PC-3 (cell line): Measurements from ENCODE around the gene FAM107B. TPM values are rescaled to one million over a fixed set of nuclear protein-coding genes. Genes with fewer than 3 reads are reported as not detected.

Experiments used
- ATAC-seq: fragments of 200-7000 bp; cut with Tn5 transposase; 2 replicates; pipeline ENCODE4 v1.9.1; 2020; ENCODE audit warnings: mild to moderate bottlenecking, moderate library complexity
- BruUV-seq: library from RNA; stranded (reverse); fragments of 400-500 nt; replicated peaks from 2 replicates; lab custom pipeline; 2021; lab: Mats Ljungman, UMichigan
- CTCF ChIA-PET: fragments of 300-600 bp; sonication (Branson Sonifier 250); formaldehyde crosslinking; loops from one replicate; lab custom pipeline; 2022; ENCODE audit warnings: antibody characterized with exemption; lab: Charles Lee
- POLR2A ChIA-PET: fragments of 300-600 bp; sonication (Branson Sonifier 250); formaldehyde crosslinking; loops from one replicate; lab custom pipeline; 2022; ENCODE audit warnings: antibody characterized with exemption; ENCODE audit not compliant: unreplicated experiment; lab: Charles Lee
- DNase-seq: peaks from one replicate; pipeline ENCODE4 v3.0.0-alpha.2; 2015
- H2AFZ ChIP-seq: fragments of 300-600 bp; sonication (generic); 2 replicates; pipeline ENCODE4 v1.6.0; 2016; ENCODE audit warnings: antibody characterized with exemption, low read length
- H3F3A ChIP-seq: fragments of 300-600 bp; sonication (generic); one replicate; pipeline ENCODE4 v1.6.0; 2017; ENCODE audit warnings: antibody characterized with exemption, low read length, control low read depth, mild to moderate bottlenecking; ENCODE audit not compliant: unreplicated experiment
- H3K27ac ChIP-seq: fragments of 300-600 bp; sonication (generic); 2 replicates; pipeline ENCODE4 v1.5.1; 2016; ENCODE audit warnings: mild to moderate bottlenecking, low read length
- H3K27me3 ChIP-seq: fragments of 300-600 bp; sonication (generic); 2 replicates; pipeline ENCODE4 v1.6.1; 2016; ENCODE audit warnings: low read length, mixed read lengths
- H3K36me3 ChIP-seq: fragments of 300-600 bp; sonication (generic); 2 replicates; pipeline ENCODE4 v1.6.1; 2016; ENCODE audit warnings: low read depth, mixed run types, low read length, mixed read lengths
- H3K4me1 ChIP-seq: fragments of 300-600 bp; sonication (generic); 2 replicates; pipeline ENCODE4 v1.5.1; 2016; ENCODE audit warnings: low read length; ENCODE audit not compliant: insufficient read depth
- H3K4me2 ChIP-seq: fragments of 300-600 bp; sonication (generic); 2 replicates; pipeline ENCODE4 v1.6.0; 2016; ENCODE audit warnings: low read length
- H3K4me3 ChIP-seq: fragments of 300-600 bp; sonication (generic); 2 replicates; pipeline ENCODE4 v1.5.1; 2016; ENCODE audit warnings: mild to moderate bottlenecking, low read length, mixed read lengths
- H3K79me2 ChIP-seq: fragments of 300-600 bp; sonication (generic); 2 replicates; pipeline ENCODE4 v1.6.1; 2017; ENCODE audit warnings: low read length, mixed read lengths
- H3K9ac ChIP-seq: fragments of 300-600 bp; sonication (generic); 2 replicates; pipeline ENCODE4 v1.6.0; 2016; ENCODE audit warnings: mild to moderate bottlenecking, low read length
- H3K9me2 ChIP-seq: fragments of 300-600 bp; sonication (generic); replicated peaks from 2 replicates; pipeline ENCODE4 v1.6.1; 2016; ENCODE audit warnings: mixed run types, low read length, mixed read lengths
- H3K9me3 ChIP-seq: fragments of 300-600 bp; sonication (generic); 2 replicates; pipeline ENCODE4 v1.6.1; 2016; ENCODE audit warnings: low read length, mixed read lengths
- H4K20me1 ChIP-seq: fragments of 300-600 bp; sonication (generic); 2 replicates; pipeline ENCODE4 v1.6.1; 2016; ENCODE audit warnings: low read length, mixed read lengths
- CTCF ChIP-seq: fragments of 300-600 bp; sonication (generic); conservative IDR thresholded peaks from 2 replicates; pipeline ENCODE4 v1.5.1; 2017; ENCODE audit warnings: antibody characterized with exemption, low read depth, mild to moderate bottlenecking, low read length
- EZH2 ChIP-seq: fragments of 300-600 bp; sonication (generic); IDR thresholded peaks from one replicate; pipeline ENCODE4 v1.6.1; 2017; ENCODE audit warnings: antibody characterized with exemption, mild to moderate bottlenecking, low read length; ENCODE audit not compliant: unreplicated experiment
- EZH2phosphoT487 ChIP-seq: fragments of 300-600 bp; sonication (generic); IDR thresholded peaks from 2 replicates; pipeline ENCODE4 v1.6.1; 2018; ENCODE audit warnings: mild to moderate bottlenecking, antibody characterized with exemption, low read length, borderline replicate concordance
- intact Hi-C: fragments of 100-400 bp; cut with micrococcal nuclease; formaldehyde crosslinking; loops from 2 replicates; pipeline ENCODE4 v1.9.0; 2023
- total RNA-seq: library from RNA; depleted of rRNA; stranded (reverse); fragments of >200 nt; gene quantifications from 2 replicates; pipeline ENCODE4 v1.2.3, GENCODE V29; 2014

Gene FAM107B
- total RNA-seq, 1 experiment from 2014 or later, result 36.6 TPM

DNA sequence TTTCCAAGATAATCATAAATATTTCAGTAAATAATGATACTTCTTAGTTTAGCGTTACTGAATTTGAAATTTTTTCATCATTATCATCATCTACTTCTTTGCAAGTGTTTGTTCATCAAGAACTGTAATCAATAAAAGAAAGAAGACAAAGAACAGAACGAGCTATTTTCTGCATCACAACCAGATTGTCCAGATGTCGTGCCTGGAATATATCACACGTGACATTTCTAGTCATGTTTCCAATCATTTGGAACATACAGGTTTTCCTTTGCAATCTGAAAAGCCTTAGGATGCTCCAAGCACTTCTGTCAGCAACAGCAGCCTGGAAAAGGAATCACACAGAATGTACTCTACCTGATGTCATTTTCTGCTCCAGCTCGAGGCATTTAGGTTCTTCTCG is 107.4 kb downstream of the FAM107B start:
- Histone ChIP-seq H3K9me2 (no peaks in the 10 kb centered on the region), H3K9ac (no peak overlapping the region), H4K20me1 (no peaks in the 10 kb centered on the region), H3K9me3 (no peaks in the 10 kb centered on the region), H3K27me3 (no peaks in the 10 kb centered on the region), H3K4me3 (no peak overlapping the region), H3F3A (peaks cover 9% of the 10 kb centered on the region), H3K79me2 (no peaks in the 10 kb centered on the region), H3K36me3 (no peaks in the 10 kb centered on the region), H3K4me1 (peaks cover 27% of the 10 kb centered on the region), H3K27ac (no peak overlapping the region), H3K4me2 (no peak overlapping the region), H2AFZ (no peak overlapping the region)
- no TSS peak for BruUV-seq
- CTCF ChIA-PET, result no interaction called here
- DNase-seq (no peak), ATAC-seq (no peak)
- intact Hi-C loops, result no loop called here
- POLR2A ChIA-PET, result no interaction called here
- TF ChIP-seq EZH2phosphoT487 (no peak), CTCF (no peak), EZH2 (no peak)

GRCh38 chr10:14665865-14666857 is 108.5 kb downstream of the FAM107B start:
- no peak overlapping the region for H3K27ac ChIP-seq
- H4K20me1 ChIP-seq, result no peaks in the 10 kb centered on the region
- ATAC-seq (no peak), DNase-seq (no peak)
- H3K9me3 ChIP-seq, result no peaks in the 10 kb centered on the region
- TF ChIP-seq EZH2phosphoT487, result no peak
- H3K79me2 ChIP-seq, result no peaks in the 10 kb centered on the region
- no peaks in the 10 kb centered on the region for H3K36me3 ChIP-seq
- peaks cover 20% of the 10 kb centered on the region for H3K4me1 ChIP-seq
- BruUV-seq, result no TSS peak
- CTCF ChIA-PET, result no interaction called here
- no peak overlapping the region for H2AFZ ChIP-seq
- no peaks in the 10 kb centered on the region for H3K9me2 ChIP-seq
- H3K9ac ChIP-seq, result no peak overlapping the region
- POLR2A ChIA-PET, result no interaction called here
- H3K4me3 ChIP-seq, result no peak overlapping the region
- peaks cover 8% of the 10 kb centered on the region for H3F3A ChIP-seq
- no peak overlapping the region for H3K4me2 ChIP-seq
- no peaks in the 10 kb centered on the region for H3K27me3 ChIP-seq
- intact Hi-C loops, result no loop called here

DNA sequence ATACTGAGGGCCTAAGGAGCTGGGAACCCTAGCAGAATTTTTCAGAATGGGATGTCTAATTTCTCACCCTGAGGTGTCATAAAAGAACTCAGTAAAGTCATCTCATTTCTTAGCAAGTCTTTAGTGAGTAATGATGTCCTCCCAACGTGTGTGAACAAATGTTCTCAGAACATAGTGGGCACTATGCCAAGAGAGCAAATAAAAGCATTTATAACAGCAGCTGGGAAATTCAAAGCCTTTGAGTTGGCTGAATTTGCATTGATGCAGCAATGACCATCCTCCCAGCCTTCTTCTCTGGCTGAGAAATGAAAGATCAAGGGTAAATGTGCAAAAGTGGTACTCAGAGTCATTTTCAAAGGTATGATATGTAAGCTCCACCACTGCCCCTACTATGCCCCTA is 109.4 kb downstream of the FAM107B start:
- BruUV-seq, result no TSS peak
- no peaks in the 10 kb centered on the region for H3K79me2 ChIP-seq

More for the DNA sequence above, 109.4 kb downstream of the FAM107B start:
- DNase-seq, result peak; percentile 28
- ChIA-PET POLR2A (no interaction called here), CTCF (no interaction called here)
- intact Hi-C loops, result no loop called here
- Histone ChIP-seq H3K27me3 (no peaks in the 10 kb centered on the region), H2AFZ (no peak overlapping the region), H3K9me3 (no peaks in the 10 kb centered on the region), H3K9me2 (no peaks in the 10 kb centered on the region), H3K4me2 (no peak overlapping the region), H3K27ac (no peak overlapping the region), H3F3A (peaks cover 3% of the 10 kb centered on the region), H3K4me3 (no peak overlapping the region), H4K20me1 (no peaks in the 10 kb centered on the region), H3K4me1 (peaks cover 13% of the 10 kb centered on the region), H3K9ac (no peak overlapping the region), H3K36me3 (no peaks in the 10 kb centered on the region)
- TF ChIP-seq EZH2, result no peak
- no peak for ATAC-seq
